Activated naive CD4-positive, alpha-beta T cell treated with Interleukin-2 at 50 U/mL for 16 hours (primary cell): ENCODE measurements around the gene CDYL2.
"Not testable (repeated sequence)": the region's sequence is repeated elsewhere in the genome, so short reads cannot be mapped to it uniquely, and the experiment has no call there.

Source experiments
- DNase-seq: peaks from one replicate; pipeline ENCODE4 v3.0.0-alpha.2; 2020

The CDYL2 gene

DNA sequence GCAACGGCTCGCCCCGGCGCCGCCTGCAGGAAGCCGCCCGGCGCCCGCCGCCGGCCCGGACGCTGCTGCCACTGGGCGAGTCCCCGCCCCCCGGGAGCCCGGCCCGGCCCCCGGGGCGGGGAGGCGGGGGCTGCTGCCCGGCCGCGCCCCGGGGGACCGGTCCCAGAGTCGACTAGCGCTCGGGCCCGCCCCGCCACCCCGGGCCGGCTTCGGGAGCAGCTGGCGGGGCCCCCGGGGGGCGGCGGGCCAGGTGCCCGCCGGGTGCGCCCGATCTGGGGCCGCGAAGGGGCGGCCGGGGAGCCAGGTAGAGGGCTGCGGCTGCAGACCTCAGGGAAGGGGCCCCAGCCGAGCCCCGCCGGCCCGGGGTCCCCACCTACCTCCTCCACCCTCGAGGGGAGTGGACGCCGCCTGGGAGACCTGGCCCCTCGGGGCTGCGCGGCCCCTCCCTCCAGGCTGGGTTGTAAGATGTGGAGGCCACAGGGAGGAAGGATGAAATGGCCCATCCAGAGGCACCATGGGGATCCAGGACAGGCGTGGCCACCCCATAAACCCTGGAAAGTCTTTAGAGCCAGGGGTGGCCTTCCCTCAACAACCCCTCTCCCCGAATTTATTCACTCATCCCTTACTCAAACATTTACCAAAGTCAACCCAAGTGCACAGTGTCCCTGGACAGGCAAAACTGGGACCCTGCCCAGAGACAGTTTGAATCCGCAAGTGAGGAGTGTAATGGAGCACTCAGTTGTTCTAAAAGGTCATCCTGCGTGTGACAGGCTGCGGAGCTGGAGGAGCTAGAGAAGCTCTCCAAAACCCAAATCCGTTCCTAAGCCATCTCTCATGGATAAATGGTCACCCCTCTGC is at the start of gene CDYL2:
TSS of gene CDYL2 (minus strand) at position 73 of the 858 bp plus-strand sequence. CDS start 425 bp downstream, outside the sequence.
- DNase-seq = peak; percentile 51

- DNase-seq = no peak
Observed at GRCh38 chr16:80852261-80852872, 48.0 kb upstream of the CDYL2 start.

DNA sequence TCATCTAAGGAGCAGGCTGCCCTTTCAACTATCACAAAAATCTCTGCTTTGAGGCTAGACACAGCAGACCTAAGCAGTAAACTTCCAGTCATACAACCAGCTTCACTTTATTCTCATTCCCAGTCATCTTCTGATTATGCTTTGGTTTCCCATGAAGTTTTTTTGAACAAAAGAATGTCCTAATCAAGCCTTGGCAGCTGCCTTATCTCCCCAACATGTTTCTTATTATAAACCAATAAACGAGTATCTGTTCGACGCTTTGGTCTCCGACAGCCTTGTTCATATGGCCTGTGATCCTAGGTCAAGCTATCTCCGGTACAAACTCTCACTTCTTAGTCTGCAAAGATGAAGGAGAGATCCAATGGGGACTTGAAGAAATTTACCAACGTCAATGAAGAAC is 47.4 kb upstream of the CDYL2 start:
- DNase-seq = no peak

- no peak for DNase-seq
Observed at GRCh38 chr16:80850757-80851156, 46.4 kb upstream of the CDYL2 start.

GRCh38 chr16:80848862-80849261 is 44.5 kb upstream of the CDYL2 start:
- no peak for DNase-seq

DNA sequence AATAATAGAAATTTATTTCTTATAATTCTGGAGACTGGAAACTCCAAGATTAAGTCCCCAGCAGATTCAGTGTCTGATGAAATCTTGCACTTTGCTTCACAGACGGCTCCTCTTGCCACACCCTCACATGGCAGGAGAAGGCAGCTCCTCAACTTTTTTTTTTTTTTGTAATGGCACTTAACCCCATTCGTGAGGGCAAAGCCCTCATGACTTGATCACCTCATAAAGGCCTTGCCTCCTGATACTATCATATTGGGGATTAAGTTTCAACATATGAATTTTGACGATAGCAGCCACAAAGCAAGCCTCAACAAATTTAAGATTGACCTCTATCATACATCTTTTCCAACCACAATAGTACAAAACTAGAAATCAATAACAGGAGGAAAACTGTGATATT is 42.3 kb upstream of the CDYL2 start:
- no peak for DNase-seq

- no peak for DNase-seq
Observed at GRCh38 chr16:80846275-80846674, 41.9 kb upstream of the CDYL2 start.

DNA sequence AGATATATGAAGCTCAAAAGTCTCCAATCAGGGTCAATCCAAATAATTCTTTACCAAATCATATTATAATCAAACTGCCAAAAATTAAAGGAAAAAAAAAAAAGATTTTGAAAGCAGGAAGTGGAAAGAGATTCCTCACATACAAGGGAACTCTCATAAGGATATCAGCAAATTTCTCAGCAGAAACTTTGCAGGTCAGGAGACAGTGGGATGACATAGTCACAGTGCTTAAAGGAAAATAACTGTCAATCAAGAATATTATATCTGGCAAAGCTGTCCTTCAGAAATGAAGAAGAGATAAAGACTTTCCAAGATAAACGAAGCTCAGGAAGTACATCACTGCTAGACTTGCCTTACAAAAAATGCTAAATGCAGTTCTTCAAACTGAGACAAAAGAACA is 40.0 kb upstream of the CDYL2 start:
- no peak for DNase-seq

- DNase-seq = no peak
Observed at GRCh38 chr16:80841231-80841630, 36.8 kb upstream of the CDYL2 start.

- no peak for DNase-seq
Observed at GRCh38 chr16:80837533-80838147, 33.2 kb upstream of the CDYL2 start.

DNA sequence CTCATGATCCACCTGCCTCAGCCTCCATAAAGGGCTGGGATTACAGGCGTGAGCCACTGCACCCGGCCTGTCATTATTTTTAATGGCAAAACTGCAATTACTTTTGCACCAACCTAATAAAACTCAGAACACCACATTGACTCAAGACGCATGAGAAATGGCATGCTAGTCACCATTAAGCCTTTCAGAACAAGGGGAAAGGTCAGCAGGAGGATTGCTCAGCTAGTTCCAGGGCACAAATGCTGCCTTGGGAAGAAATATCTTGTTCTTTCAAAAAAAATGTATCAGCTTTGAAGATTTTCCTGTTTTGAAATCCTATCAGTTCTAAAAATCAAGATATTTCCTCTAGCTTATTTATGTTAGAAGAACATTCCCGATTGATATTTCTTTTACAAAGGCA is 32.4 kb upstream of the CDYL2 start:
- no peak for DNase-seq

GRCh38 chr16:80836202-80836601 is 31.8 kb upstream of the CDYL2 start:
- no peak for DNase-seq

GRCh38 chr16:80831039-80831438 is 26.6 kb upstream of the CDYL2 start:
- no peak for DNase-seq

GRCh38 chr16:80828495-80828894 is 24.1 kb upstream of the CDYL2 start:
- DNase-seq = no peak

- DNase-seq = no peak
Observed at GRCh38 chr16:80827007-80827406, 22.6 kb upstream of the CDYL2 start.

GRCh38 chr16:80825365-80825758 is 21.0 kb upstream of the CDYL2 start:
- DNase-seq = no peak

DNA sequence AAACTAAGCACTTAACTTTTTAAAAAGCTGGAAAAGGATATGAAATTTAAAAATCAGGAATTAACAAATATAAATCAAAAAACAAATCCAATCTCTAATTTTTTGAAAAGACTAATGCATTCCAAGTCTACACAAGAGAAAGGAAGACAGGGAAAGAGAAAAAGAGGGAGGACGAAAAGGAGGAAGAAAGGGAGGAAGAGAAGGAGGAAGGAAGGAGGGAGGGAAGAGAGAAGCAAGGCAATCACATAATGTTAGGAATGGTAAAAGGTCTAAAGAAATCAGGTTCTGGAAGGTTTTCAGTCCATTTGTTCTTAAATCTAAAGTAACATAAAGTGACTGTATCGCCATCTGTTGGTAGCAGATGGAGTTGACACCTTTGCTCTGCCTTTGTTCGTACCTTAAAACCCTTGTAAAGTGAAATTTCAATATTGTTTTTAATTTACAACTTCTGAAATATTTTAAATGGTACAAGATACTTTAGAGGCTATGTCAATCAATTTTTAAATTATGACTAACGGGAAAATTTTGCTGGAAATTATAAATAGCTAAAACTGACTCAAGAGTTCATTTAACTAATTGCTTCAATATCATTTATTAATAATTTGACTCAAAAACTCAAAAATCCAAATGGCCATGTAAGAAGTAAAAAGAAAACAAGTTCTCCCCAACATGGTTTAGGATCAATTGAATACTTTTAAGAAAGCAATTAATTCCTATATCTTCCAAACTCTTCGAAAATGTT is 20.4 kb upstream of the CDYL2 start:
- DNase-seq = peak; percentile 31

DNA sequence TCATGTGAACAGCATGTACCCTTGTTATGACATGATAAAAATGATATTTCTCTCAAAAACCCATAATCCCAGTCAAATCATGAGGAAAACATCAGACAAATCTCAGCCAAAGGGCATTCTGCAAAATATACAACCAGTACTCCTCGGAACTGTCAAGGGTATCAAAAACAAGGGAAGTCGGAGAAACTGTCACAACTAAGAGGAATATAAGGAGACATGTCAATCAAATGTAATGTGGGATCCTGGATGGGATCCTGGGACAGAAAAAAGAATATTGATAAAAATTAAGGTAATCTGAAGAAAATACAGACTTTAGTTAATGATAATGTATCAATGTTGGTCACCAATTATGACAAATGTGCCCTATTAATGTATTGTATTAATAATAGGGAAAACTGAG is 15.6 kb upstream of the CDYL2 start:
- DNase-seq = no peak

DNA sequence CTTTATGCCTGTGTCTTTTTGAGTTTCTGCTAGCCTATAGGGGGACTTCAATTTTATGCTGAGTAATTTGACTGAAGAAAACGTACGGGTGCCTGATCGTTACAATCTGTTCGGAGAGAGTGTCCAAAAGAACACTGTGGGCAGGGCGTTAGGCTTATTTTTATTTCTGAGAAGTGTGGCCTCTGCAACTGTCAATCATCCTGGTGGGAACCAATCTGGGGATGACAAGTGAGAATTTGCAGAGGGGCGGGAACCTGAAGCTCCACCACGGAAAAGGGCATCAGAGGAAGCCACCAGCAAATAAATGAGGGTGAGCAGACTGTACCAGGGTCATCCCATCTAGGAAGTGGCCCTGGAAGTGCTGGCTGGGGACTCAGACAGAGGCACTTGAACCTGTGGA is 12.0 kb upstream of the CDYL2 start:
- no peak for DNase-seq

GRCh38 chr16:80815278-80815677 is 10.9 kb upstream of the CDYL2 start:
- not testable (repeated sequence) for DNase-seq

GRCh38 chr16:80812593-80812992 is 8.2 kb upstream of the CDYL2 start:
- DNase-seq = no peak

DNA sequence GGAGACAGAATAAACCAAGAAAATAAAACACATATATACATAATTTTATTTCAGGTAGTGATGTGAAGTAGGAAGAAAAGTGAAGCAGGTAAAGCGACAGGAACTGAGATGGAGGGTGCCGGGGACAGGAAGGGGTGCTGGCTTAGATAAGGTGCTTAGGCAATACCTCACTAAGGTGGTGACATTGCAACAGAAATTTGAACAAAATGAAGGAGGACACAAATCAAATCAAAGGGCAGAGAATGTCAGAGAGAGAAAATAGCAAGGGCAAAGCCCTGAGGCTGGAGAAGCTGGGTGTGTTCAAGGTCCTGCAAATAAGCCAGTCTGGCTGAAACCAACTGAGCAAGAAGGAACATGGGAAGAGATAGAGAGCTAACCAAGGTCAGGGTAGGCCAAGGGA is 5.0 kb upstream of the CDYL2 start:
- no peak for DNase-seq

- DNase-seq = no peak
Observed at GRCh38 chr16:80807906-80808305, 3.5 kb upstream of the CDYL2 start.
